ENCODE results near the gene CAMKK2. TPM values are rescaled to one million over a fixed set of nuclear protein-coding genes. Genes with fewer than 3 reads are reported as not detected.

CAMKK2 gene
- total and polyA plus RNA-seq, 2 of the 13 experiments (the other 11 are each of a cell fraction or from before 2014, with no cell fraction given), result 18.8 to 20.0 TPM

GRCh38 chr12:121217063-121217462 is 79.4 kb downstream of the CAMKK2 start (continued):
- TF ChIP-seq, protein P1, sequence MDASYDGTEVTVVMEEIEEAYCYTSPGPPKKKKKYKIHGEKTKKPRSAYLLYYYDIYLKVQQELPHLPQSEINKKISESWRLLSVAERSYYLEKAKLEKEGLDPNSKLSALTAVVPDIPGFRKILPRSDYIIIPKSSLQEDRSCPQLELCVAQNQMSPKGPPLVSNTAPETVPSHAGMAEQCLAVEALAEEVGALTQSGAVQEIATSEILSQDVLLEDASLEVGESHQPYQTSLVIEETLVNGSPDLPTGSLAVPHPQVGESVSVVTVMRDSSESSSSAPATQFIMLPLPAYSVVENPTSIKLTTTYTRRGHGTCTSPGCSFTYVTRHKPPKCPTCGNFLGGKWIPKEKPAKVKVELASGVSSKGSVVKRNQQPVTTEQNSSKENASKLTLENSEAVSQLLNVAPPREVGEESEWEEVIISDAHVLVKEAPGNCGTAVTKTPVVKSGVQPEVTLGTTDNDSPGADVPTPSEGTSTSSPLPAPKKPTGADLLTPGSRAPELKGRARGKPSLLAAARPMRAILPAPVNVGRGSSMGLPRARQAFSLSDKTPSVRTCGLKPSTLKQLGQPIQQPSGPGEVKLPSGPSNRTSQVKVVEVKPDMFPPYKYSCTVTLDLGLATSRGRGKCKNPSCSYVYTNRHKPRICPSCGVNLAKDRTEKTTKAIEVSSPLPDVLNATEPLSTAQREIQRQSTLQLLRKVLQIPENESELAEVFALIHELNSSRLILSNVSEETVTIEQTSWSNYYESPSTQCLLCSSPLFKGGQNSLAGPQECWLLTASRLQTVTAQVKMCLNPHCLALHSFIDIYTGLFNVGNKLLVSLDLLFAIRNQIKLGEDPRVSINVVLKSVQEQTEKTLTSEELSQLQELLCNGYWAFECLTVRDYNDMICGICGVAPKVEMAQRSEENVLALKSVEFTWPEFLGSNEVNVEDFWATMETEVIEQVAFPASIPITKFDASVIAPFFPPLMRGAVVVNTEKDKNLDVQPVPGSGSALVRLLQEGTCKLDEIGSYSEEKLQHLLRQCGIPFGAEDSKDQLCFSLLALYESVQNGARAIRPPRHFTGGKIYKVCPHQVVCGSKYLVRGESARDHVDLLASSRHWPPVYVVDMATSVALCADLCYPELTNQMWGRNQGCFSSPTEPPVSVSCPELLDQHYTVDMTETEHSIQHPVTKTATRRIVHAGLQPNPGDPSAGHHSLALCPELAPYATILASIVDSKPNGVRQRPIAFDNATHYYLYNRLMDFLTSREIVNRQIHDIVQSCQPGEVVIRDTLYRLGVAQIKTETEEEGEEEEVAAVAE (CRISPR knock-in tag; IDR thresholded peaks at IDR 0.05; ENCODE audit: borderline replicate concordance), result peak; percentile 50; the same call in 1 of the 2 replicates
- TF ChIP-seq JDP2 (CRISPR knock-in tag; IDR thresholded peaks at IDR 0.05; ENCODE audit: borderline replicate concordance) (no peak), ZNF782 (CRISPR knock-in tag; IDR thresholded peaks at IDR 0.05; ENCODE audit: borderline replicate concordance) (no peak), ZNF441 (CRISPR knock-in tag; IDR thresholded peaks at IDR 0.05; ENCODE audit: borderline replicate concordance) (peak; percentile 52; the same call in 1 of the 2 replicates), GATAD2A (CRISPR knock-in tag; IDR thresholded peaks at IDR 0.05) (peak; percentile 49; the same call in 1 of the 2 replicates), HNRNPL (IDR thresholded peaks at IDR 0.05; ENCODE audit: low read depth, low read length) (no peak), IRF2 (CRISPR knock-in tag; IDR thresholded peaks at IDR 0.05) (0 out of 2 replicates have a peak, but pooled peaks have one; percentile 19), FOXP4 (CRISPR knock-in tag; IDR thresholded peaks at IDR 0.05) (peak; percentile 44; the same call in 1 of the 2 replicates), HNF1A (IDR thresholded peaks at IDR 0.05; ENCODE audit: low read depth) (peak; percentile 84), HNF1A (CRISPR knock-in tag; IDR thresholded peaks at IDR 0.05; ENCODE audit: borderline replicate concordance) (peak; percentile 81), ELF3 (CRISPR knock-in tag; IDR thresholded peaks at IDR 0.05) (0 out of 2 replicates have a peak, but pooled peaks have one; percentile 21), CREB1 (IDR thresholded peaks at IDR 0.05) (no peak), CREB1 (CRISPR knock-in tag; IDR thresholded peaks at IDR 0.05) (0 out of 2 replicates have a peak, but pooled peaks have one; percentile 16), NFKBIZ (CRISPR knock-in tag; IDR thresholded peaks at IDR 0.05) (0 out of 2 replicates have a peak, but pooled peaks have one; percentile 30), SALL1 (CRISPR knock-in tag; IDR thresholded peaks at IDR 0.05) (peak; percentile 34; the same call in 1 of the 2 replicates)
- TF ChIP-seq, protein P2, sequence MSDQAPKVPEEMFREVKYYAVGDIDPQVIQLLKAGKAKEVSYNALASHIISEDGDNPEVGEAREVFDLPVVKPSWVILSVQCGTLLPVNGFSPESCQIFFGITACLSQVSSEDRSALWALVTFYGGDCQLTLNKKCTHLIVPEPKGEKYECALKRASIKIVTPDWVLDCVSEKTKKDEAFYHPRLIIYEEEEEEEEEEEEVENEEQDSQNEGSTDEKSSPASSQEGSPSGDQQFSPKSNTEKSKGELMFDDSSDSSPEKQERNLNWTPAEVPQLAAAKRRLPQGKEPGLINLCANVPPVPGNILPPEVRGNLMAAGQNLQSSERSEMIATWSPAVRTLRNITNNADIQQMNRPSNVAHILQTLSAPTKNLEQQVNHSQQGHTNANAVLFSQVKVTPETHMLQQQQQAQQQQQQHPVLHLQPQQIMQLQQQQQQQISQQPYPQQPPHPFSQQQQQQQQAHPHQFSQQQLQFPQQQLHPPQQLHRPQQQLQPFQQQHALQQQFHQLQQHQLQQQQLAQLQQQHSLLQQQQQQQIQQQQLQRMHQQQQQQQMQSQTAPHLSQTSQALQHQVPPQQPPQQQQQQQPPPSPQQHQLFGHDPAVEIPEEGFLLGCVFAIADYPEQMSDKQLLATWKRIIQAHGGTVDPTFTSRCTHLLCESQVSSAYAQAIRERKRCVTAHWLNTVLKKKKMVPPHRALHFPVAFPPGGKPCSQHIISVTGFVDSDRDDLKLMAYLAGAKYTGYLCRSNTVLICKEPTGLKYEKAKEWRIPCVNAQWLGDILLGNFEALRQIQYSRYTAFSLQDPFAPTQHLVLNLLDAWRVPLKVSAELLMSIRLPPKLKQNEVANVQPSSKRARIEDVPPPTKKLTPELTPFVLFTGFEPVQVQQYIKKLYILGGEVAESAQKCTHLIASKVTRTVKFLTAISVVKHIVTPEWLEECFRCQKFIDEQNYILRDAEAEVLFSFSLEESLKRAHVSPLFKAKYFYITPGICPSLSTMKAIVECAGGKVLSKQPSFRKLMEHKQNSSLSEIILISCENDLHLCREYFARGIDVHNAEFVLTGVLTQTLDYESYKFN (CRISPR knock-in tag; conservative IDR thresholded peaks at IDR 0.05), result 0 out of 2 replicates have a peak, but pooled peaks have one; percentile 20
